HG02610 (cell line): ENCODE data around the gene PADI4.
"Not testable (repeated sequence)": the region's sequence is repeated elsewhere in the genome, so short reads cannot be mapped to it uniquely, and the experiment has no call there.

Experiments used
- ATAC-seq: cut with Tn5 transposase; IDR thresholded peaks from one replicate; pipeline ENCODE4 v1.9.1; 2021; ENCODE audit warnings: mild to moderate bottlenecking, moderate library complexity; ENCODE audit not compliant: unreplicated experiment

PADI4 gene

DNA sequence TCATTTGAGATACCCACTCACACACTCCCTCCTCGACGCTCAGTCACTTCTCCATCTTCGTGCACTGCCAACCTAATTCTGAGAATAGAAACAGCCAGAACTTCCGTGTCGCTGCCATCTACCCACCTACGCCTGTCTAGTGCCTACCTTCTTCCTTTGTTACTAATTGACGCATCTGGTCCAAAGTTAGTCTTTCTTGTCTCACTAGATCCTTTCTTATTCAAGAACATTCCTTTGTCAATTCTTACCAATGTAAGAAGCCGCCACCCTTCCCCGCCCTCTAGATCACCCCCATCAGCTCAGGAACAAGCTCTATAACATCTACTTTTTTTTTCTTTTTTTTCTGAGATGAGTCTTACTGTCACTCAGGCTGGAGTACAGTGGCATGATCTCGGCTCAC lies 67.7 kb downstream of the PADI4 start:
- ATAC-seq, result no peak

DNA sequence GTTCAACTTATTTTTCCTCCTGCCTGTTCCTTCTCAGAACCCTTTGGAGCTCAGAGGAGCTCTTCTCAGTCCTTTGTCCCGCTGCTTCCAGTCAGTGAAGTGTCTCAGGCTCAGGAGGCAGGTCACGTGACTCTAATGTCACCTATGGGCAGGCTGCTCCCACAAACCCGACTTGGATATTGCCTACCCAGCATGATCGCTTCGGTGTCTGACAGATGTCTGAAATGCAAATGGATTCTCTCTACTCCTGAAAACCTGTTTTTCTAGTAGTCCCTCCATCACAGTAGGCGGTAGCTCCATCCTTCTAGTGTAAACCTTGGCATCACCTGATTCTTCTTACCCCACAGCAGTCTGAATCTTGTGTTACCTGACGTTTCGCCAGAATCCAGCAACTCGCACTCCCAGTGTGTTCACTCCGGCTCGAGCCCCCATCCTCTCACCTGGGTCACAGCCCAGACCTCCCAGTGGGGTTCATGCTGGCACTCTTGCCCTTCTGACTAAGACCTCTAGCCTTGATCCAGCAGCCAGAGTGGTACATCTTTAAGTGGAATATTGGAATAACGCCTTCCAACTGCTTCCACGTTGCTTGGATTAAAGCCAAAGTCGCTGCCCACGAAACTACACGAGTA lies 69.4 kb downstream of the PADI4 start:
- no peak for ATAC-seq

DNA sequence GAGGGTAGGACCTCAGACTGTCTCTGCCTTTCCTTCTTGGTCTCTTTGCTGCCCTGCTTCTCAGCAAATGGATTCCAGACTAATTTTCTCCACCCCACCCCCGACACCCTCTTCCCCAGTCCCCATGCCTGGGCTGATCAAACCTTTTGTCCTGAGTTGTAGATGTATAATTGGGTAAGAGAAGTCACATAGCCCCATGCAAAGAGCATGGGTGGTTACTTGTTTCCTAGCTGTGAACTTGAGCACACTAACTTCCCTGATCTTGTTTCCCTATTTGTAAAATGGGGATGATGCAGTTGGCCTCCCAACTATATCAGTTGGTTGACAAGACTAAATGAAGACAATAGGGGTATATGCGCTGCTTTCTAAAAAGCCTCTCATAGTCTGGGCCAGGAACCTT lies 73.2 kb downstream of the PADI4 start:
- no peak for ATAC-seq

DNA sequence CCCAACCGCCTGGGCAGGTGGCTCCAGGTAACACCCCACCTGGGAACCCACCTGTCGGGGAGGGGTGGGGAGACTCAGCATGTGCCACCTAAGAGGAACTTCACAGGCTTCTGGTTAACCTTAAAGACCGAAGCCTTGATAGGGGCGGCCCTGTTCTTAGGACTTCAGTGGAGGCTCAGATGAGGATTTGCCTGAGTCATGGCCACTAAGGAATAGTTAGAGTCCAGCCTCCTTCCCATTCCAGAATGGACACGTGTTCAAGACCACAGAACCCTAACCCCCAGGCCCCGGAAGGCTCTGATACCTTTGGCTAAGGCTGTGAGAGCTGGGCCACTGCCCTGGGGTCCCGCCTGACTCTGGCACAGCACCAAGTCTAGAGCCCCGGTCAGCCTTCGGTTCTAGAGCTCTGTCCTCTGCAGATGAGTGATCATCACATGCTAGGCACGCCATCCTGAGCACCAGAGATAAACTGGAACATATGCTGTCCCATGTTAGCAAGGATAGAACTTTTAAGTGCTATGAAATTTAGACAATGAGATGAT lies 84.3 kb downstream of the PADI4 start:
- no peak for ATAC-seq

DNA sequence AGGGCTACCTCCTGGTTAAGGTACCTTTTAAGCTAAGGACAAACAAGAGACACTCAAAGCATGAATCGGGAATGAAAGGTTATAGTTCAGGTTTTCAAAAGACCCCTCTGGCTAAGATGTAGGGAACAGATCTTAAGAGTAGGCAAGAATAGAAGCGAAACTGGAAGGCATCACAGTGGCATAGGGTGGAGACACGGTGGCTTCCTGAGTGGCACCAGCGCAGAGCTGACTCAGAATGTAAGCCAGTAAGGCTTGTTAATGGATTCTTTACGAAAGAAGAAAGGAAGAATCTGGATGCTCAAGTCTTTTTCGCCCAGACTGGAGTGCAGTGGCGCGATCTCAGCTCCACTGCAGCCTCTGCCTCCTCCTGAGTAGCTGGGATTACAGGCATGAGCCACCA lies 85.2 kb downstream of the PADI4 start:
- ATAC-seq, result no peak

DNA sequence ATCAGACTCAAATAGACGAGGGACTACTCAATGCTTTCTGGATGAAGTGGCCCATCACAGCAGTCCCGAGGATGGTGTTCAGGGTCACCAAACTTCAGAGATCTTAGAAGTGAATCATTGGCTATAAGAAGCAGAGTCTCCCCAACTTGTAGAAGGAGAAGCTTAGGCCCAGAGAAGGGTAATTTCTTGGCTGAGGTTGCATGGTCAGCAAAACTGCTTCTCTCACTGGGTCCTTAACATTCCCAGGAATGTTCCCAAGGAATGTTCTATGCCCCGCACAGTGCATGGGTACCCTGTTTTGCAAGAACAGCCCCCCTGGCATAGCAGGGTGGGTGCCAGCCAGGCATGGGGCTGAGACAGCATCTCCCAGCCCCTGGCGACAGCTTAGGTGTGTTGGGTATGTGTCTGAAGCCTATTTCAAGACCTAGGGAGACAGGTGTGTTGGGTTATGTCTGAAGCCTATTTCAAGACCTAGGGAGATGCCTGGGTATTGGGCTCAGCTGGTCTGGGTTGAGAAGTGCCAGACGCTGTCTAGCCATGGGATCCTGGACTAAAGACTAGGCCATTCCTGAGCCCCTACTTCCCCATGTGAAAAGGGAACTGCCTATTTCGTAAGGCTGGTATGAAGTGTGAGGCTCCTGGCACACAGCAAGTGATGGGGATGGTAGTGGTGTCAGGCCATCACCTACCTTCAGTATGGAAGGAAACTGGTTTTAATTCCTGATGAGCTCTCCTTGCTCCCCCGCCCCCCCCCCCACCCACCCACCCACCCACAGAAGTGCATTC lies 90.1 kb downstream of the PADI4 start:
- no peak for ATAC-seq

DNA sequence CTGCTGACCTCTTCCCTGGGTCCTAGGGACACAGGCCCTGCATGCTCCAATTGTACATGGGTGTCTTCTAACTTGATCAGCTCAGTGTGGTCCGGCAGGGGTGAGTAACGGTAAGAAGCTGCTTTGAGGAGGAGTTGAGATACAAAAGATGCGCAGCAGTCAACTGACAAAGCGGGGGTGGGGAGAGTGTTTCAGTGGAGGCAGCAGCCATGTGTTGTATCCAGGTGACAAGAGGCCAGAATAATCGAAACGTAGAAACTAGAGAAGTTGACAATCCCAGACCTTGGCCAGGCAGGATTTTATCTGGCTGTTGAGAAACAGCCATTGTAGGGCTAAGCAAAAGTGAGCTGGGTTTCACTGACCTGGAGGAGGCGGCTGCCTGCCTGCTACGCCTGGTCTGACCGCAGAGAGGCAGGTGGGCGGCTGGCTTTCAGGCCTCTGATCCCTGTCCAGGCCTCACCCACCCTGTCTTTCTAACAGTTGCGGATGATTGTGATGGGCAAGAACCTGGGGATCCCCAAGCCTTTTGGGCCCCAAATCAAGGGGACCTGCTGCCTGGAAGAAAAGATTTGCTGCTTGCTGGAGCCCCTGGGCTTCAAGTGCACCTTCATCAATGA lies 92.8 kb downstream of the PADI4 start:
- ATAC-seq, result no peak

DNA sequence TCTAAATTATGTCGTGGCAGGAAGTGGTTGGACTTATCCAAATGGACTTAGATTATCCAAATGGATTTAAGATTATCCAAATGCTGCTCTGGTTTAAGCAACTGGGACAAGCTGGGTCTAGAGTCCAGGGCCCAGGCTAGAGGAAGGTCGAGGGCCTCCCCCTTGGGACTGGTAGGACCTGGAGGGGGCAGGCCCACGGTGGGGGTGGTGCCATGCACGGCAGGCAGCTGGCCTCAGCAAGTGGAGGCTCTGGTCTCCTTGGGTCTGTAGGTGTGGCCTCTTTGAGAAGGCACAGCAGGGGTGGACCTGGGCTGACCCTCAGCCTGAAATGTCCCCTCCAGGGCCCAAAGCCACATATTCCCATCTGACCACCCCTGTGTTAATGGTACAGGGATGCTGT lies 93.8 kb downstream of the PADI4 start:
- no peak for ATAC-seq

DNA sequence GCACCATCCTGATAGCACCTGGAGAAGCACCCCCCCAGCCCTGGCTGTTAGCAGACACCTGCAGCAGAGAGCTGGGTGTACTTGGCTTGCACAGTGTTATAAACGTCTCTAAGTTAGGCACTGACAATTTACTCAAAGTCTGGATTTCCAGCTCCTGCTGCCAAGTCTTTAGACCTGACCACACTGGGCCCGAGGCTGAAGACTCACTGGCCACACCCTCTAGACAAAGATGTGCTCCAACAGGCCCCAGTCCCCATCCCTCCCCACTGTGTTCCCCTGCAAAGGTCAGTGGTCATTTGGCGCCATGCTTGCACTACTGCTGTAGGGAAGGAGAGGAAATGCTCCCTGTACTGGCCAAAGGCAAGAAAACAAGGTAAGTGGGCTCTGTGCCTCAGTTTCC lies 95.1 kb downstream of the PADI4 start:
- no peak for ATAC-seq

DNA sequence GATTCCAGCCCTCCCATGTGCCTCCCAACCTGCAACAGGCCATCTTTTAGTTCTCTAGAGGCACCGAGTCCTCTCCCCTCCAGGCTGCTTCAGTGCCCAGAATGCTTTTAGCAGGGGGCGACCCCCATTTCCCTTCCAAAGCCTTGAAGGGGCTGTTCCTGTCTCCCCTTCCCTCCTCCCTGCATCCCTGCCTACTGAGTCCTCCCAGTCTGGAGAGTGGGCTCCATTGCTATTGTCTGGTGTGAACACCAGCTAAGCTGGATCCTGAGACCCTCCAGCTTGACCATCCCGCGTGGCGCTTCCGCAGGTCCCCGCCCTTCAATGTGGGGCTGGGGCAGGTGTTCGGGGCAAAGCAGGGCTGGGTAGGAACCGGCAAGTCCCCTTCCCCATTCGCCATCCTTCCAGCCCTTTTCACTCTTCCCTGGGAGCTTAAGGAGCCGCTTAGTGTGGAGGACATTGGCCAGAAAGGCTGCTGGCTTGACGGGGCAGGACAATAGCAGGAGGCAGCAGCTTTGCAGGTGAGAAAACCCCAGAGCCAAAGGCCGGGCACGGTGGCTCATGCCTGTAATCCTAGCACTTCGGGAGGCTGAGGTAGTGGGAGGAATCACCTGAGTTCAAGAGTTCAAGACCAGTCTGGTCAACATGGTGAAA lies 96.2 kb downstream of the PADI4 start:
- ATAC-seq, result no peak

DNA sequence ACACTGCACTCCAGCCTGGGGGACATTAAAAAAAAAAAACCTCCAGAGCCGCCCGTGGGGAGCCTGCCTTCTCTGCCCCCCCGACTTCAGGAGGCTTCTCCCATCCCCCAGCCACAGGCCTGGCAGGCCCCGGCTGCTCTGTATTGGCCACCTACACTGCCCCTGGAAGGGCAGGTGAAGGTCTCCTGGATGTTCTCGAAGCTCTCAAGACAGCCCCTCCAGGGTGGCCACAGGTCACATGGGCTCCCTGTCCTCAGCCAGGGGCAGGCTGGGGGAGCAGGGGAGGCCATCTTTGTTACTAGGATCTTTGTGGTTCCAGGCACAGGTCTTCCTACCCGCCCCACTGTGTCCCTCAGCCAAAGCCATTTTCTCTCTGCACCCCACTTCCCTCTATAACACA lies 96.8 kb downstream of the PADI4 start:
- ATAC-seq, result no peak

DNA sequence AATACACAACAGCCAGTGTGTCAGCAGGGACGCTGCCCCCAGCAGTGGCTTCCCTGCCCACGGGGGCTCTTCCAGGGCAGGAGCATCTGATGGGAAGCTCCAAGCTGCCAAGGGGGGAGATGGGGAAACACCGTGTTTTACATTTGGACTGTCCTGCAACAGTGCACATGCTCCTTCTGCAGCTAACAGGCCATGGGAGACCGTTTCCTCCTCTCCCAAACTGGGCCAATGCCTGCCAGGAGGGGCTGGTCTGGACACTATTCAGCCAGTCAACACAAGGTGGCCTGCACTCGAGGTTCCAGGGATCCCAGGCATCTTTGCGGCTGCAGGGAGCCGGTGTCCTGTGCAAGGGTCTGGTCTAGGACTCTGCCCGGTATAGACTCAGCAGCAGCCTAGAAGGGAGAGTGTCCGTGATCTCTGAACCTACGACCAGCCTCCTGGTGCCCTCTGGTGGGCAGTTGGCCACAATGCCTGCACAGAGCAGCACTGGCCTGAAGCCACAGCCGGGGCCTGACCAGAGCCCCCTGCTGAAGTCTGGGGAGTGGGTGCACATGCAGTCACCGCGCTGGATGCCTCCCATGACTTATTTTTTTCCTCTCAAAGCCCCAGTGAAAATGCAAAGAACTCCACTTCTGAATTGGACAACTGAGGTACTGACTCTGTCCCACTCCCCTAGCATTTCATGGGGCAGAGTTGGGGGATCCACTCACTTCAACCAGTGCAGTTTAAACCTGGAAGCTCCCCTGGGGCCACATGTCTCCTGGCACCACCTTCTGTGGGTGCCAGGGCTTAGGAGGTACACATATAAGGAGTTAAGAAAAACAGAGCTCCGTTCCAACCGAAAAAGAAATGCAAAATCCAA lies 98.1 kb downstream of the PADI4 start:
- no peak for ATAC-seq

DNA sequence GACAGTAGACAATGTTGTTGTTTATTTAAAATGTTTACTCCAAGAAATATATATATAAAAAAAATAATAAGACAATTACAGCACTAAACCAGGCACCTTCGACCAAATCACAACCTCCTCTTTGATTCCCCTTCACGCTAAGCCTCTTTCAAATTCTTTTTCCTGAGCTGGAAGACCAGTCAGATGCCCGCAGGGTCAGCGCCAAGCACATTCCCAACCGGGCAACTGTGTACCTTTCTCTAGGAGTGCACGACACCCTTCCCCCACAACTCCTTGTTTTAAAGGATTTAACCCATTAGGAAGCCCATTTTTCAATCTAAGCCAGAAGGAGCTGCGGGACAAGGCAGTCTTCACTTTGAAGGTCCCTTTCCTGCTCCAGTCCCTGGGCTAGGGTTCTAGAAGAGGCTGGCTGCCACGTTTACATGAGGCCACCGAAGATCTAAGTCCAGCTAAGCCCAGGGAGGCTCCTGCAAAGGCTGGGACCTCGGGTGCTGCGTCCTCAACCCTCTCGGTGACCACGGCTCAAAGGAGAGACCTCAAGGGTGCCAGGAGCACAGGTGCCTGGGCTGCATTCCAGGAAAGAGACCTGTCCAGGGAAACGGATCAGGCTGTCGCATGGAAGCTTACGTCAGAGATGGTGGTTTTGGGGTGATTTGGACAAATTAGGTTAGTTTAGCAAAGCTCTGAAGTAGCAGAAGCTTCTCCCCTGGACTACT lies 98.9 kb downstream of the PADI4 start:
- not testable (repeated sequence) for ATAC-seq

DNA sequence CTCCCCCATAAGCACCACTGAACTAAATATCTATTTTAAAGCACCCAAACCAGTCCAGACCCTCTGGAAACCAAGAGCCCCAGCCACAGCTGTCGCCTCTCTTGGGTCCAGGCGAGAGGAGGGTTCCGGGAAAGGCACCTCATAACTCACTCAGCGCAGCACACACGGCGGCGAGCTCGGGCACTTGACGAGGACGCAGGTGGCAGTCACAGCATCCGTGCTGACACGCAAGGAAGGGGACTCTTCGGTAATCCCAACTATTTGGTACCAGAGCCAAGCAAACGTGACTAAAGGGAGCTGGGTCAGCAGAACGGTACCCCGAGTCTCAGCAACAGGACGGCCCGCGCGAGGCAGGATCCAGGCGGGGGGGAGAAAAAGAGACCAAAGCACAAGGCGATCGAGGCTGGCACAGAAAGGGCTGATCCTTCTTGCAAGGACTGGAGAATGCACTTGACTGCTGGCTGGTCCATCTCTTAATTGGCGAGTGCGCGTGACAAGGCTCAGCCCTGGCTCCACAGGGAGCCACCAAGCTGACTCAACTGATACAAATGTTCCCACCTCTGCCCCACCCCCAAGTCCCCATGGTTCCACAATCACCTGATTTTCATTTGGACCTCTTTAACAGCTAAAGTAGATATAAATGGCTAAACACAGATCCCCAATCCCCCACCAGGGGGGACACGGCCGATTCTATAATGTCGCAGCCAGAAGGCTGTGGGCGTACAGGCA lies 100.0 kb downstream of the PADI4 start:
- not testable (repeated sequence) for ATAC-seq

DNA sequence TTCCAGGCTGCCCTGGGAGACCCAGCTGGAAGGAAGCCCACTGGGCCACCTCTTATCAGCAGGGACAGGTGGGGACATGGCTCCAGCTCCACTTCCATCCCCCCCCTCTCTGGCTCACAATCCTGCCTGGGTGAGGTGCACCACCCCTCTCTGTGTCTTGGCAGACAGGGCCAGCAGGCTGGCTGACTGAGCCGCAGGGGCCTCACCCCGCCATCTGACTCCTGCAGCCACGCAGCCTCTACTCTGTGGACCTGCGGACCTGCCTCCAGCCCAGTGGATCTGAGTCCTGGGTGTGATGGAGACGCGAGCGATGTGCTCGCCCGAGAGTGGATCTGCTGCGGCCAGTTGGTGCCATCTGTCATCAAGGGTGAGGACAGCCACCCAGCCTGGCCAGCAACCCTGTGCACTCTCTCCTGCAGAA lies 101.4 kb downstream of the PADI4 start:
- no peak for ATAC-seq

DNA sequence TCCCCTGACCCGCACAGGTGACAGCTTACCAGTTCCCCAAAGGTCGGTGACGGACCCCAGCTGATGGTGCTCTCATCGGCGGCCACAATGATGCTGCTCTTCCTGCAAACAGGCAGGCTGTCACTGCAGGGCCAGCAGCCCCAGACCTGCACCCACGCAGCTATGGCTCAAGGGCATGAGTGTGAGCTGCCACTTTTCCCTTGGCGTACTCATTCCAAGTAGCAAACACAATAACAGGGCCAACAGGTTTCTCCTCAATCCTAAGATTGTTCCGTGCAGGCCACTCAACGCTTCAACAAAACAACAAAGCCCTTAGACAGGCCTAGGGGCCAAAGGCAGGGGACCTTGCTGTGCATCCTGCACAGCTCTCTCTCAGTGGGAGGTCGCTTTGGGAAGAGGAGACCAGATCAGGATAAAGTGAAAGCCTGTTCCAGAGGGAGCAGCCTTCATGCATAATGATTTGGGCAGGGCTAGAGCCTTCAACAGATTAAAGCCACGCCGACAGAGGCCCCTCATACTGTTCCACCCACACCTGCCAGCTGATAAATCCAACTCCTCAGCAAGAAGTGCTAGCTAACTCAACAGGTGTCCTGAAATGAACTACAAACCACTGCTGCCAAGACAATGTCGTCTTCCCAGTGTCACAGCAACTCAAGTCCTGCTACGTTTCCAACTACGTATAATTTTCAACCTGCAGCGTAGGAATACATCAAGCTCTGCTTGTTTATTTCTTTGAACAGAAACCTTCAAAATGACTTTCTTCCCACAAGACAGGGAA lies 104.3 kb downstream of the PADI4 start:
- no peak for ATAC-seq
